ENCODE measurements around the gene LACTBL1. TPM values are rescaled to one million over a fixed set of nuclear protein-coding genes. Genes with fewer than 3 reads are reported as not detected.

LACTBL1 gene
- polyA plus RNA-seq, 1 donor from 2014 or later = not detected

Other genes starting within 250 kb of the LACTBL1 start
- not detected for gene TEX46, start 43.0 kb upstream of the LACTBL1 start, polyA plus RNA-seq (ENCODE audit: insufficient read depth, low read depth, low replicate concordance)
- gene KDM1A, start 46.6 kb upstream of the LACTBL1 start, polyA plus RNA-seq (ENCODE audit: insufficient read depth, low read depth, low replicate concordance) = 168 TPM
- 6.7 TPM for gene LUZP1, start 196.0 kb upstream of the LACTBL1 start, polyA plus RNA-seq (ENCODE audit: insufficient read depth, low read depth, low replicate concordance)
- gene HTR1D, start 244.6 kb upstream of the LACTBL1 start, polyA plus RNA-seq (ENCODE audit: insufficient read depth, low read depth, low replicate concordance) = 0.14 TPM